GM11168 (cell line): ENCODE data around the gene OVAAL.

ENCODE experiments used
- in situ Hi-C: fragments of 300-500 bp; cut with MboI; formaldehyde crosslinking; loops from one replicate; pipeline ENCODE4 v1.12.0; 2022; ENCODE audit warnings: low sequenced_read_pairs; ENCODE audit not compliant: unreplicated experiment

OVAAL gene

GRCh38 chr1:180598333-180598974 is 39.7 kb downstream of the OVAAL start:
- in situ Hi-C loops = no loop called here

- in situ Hi-C loops = no loop called here
Measured at GRCh38 chr1:180600343-180600742, 41.6 kb downstream of the OVAAL start.

- in situ Hi-C loops = no loop called here
Measured at GRCh38 chr1:180601512-180601911, 42.7 kb downstream of the OVAAL start.

GRCh38 chr1:180603223-180603849 is 44.6 kb downstream of the OVAAL start:
- in situ Hi-C loops = no loop called here

- in situ Hi-C loops = no loop called here
Measured at GRCh38 chr1:180603850-180604226, 45.1 kb downstream of the OVAAL start.

- in situ Hi-C loops = no loop called here
Measured at GRCh38 chr1:180606155-180606554, 47.4 kb downstream of the OVAAL start.

- in situ Hi-C loops = no loop called here
Measured at GRCh38 chr1:180609643-180610555, 51.1 kb downstream of the OVAAL start.

GRCh38 chr1:180610556-180611015 is 51.8 kb downstream of the OVAAL start:
- in situ Hi-C loops = no loop called here

GRCh38 chr1:180611016-180611930 is 52.5 kb downstream of the OVAAL start:
- in situ Hi-C loops = no loop called here

- in situ Hi-C loops = no loop called here
Measured at GRCh38 chr1:180612632-180613031, 53.9 kb downstream of the OVAAL start.

GRCh38 chr1:180614730-180615129 is 56.0 kb downstream of the OVAAL start:
- in situ Hi-C loops = no loop called here

- in situ Hi-C loops = no loop called here
Measured at GRCh38 chr1:180615493-180616290, 56.9 kb downstream of the OVAAL start.
